ENCODE measurements around the gene NRXN3.

The NRXN3 gene

DNA sequence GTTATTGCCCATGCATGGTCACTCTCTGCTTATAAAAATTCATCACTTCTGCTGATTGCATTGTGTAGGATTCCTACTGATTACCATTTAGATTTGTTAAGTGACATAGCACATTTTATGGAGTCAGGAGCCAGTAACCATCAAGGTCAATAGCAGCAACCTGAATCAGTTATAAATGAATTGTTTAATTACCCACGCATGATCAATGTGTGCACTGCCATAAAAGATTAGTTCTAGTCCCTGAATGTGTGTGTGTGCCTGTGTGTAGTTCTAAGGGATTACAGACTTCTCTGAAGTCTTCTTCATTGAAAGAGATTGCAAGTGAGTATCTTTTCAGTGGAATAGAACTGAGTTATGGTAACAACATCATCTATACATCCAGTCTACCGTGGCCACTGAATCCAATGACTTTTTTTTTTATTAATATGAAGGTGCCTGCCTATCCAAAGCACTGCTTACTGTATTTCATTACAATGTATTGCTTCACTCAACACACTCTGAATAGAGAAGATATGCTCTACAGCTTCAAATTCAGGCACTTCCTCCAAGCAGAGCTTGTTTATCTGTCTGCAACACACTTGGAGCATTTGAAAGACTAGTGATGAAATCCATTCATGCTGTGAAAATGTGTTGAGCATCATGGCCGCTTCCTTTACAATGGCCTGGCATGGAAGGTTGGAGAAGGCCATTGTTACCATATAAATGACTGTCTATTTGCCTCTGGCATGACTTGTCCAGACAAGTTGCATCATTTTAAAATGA, 1659.4 kb downstream of the NRXN3 start:
- ChIA-PET POLR2A (no interaction called here), CTCF (no interaction called here)
- Histone ChIP-seq H3K4me1 (ENCODE audit: control insufficient read depth, insufficient read depth, low read length) (no peaks in the 10 kb centered on the region), H3K4me3 (ENCODE audit: low read depth, low read length) (no peak overlapping the region), H3K9me3 (ENCODE audit: control insufficient read depth, insufficient read depth, low read depth, low read length) (no peaks in the 10 kb centered on the region), H3K27ac (ENCODE audit: extremely low read depth, low read depth, low read length) (no peak overlapping the region), H3K36me3 (ENCODE audit: control insufficient read depth in 2 of 2, insufficient read depth in 1 of 2, low read length in 2 of 2) (no peaks in the 10 kb centered on the region)
- TF ChIP-seq ZNF610 (tag by site-specific recombination; IDR thresholded peaks at IDR 0.05; ENCODE audit: borderline replicate concordance) (no peak), ZNF146 (tag by site-specific recombination; IDR thresholded peaks at IDR 0.05) (no peak), YY2 (tag by site-specific recombination; IDR thresholded peaks at IDR 0.05) (no peak), ZNF335 (tag by site-specific recombination; conservative IDR thresholded peaks at IDR 0.05) (no peak)

DNA sequence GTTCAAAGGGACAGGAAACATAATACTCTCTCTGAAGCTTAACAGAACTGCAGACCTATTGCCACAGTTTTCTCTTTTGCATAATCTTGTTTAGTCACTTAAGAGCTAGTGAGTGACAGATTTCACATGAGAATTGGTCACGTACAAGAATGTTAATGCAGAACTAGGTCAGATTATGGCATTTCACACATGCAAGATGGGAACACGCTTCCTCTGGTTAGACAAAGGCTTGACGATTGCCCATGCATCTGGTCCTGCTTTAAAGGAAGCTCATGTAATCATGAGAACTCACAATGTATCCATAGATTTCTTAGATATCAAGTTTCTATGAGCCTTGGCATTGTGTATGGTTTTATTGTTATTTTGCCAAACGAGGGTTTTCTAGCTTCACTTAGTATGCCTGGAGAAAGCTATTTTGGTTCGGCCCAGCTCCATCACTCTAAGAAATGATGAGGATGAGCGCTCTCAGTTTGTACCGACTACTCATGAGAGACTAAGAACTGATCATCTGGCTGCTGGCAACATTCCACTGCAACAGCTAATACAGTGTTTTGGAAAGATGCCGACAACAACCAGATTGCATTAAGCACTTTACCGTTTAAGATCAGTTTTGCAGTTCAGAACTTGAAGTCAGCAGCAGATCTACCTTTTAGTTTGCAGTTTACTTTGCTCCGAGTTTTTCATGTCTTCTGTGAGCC, 1661.2 kb downstream of the NRXN3 start:
- H3K27ac ChIP-seq (ENCODE audit: extremely low read depth, low read depth, low read length) = no peak overlapping the region
- H3K36me3 ChIP-seq (ENCODE audit: control insufficient read depth in 2 of 2, insufficient read depth in 1 of 2, low read length in 2 of 2) = no peaks in the 10 kb centered on the region
- no peak overlapping the region for H3K4me3 ChIP-seq (ENCODE audit: low read depth, low read length)
- CTCF ChIA-PET = no interaction called here
- TF ChIP-seq ZNF677 (tag by site-specific recombination; IDR thresholded peaks at IDR 0.05) = no peak
- no peak for TF ChIP-seq ZNF10 (tag by site-specific recombination; IDR thresholded peaks at IDR 0.05)
- TF ChIP-seq ZNF23 (tag by site-specific recombination; IDR thresholded peaks at IDR 0.05; ENCODE audit: borderline replicate concordance) = no peak
- TF ChIP-seq GLI2 (tag by site-specific recombination; IDR thresholded peaks at IDR 0.05; ENCODE audit: borderline replicate concordance, low read depth) = no peak
- TF ChIP-seq GLIS2 (tag by site-specific recombination; IDR thresholded peaks at IDR 0.05) = no peak
- TF ChIP-seq ZFP41 (tag by site-specific recombination; IDR thresholded peaks at IDR 0.05; ENCODE audit: borderline replicate concordance) = no peak
- no peak for TF ChIP-seq ZNF354C (tag by site-specific recombination; IDR thresholded peaks at IDR 0.05; ENCODE audit: borderline replicate concordance, low read depth)
- H3K9me3 ChIP-seq (ENCODE audit: control insufficient read depth, insufficient read depth, low read depth, low read length) = no peaks in the 10 kb centered on the region
- POLR2A ChIA-PET = no interaction called here
- no peaks in the 10 kb centered on the region for H3K4me1 ChIP-seq (ENCODE audit: control insufficient read depth, insufficient read depth, low read length)

DNA sequence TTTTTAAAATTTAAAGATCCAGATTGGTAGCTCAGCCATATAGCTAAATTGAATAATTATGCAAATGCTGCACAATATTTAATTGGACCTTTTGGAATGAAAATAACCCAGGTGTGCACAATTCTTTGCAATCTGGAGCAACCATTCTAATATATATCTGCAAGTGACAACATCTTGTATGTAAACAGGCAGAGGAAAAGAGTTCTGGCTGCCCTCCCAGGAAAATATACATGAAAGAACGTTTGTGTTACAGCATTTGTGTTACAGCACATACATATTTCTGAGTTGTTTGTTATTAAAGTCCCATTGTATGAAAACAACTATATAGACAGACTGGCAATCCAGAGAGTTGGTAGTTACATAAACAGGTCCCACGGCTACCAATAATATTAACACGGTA, 1663.6 kb downstream of the NRXN3 start:
- ChIA-PET CTCF (no interaction called here), POLR2A (no interaction called here)
- Histone ChIP-seq H3K27ac (ENCODE audit: extremely low read depth, low read depth, low read length) (no peak overlapping the region), H3K9me3 (ENCODE audit: control insufficient read depth, insufficient read depth, low read depth, low read length) (no peaks in the 10 kb centered on the region), H3K4me3 (ENCODE audit: low read depth, low read length) (no peak overlapping the region), H3K36me3 (ENCODE audit: control insufficient read depth in 2 of 2, insufficient read depth in 1 of 2, low read length in 2 of 2) (no peaks in the 10 kb centered on the region), H3K4me1 (ENCODE audit: control insufficient read depth, insufficient read depth, low read length) (no peaks in the 10 kb centered on the region)
- TF ChIP-seq, protein P1, sequence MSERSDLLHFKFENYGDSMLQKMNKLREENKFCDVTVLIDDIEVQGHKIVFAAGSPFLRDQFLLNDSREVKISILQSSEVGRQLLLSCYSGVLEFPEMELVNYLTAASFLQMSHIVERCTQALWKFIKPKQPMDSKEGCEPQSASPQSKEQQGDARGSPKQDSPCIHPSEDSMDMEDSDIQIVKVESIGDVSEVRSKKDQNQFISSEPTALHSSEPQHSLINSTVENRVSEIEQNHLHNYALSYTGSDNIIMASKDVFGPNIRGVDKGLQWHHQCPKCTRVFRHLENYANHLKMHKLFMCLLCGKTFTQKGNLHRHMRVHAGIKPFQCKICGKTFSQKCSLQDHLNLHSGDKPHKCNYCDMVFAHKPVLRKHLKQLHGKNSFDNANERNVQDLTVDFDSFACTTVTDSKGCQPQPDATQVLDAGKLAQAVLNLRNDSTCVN (tag by site-specific recombination; optimal IDR thresholded peaks at IDR 0.05) = no peak
- TF ChIP-seq ZNF221 (tag by site-specific recombination; IDR thresholded peaks at IDR 0.05; ENCODE audit: borderline replicate concordance) (no peak), TCF7L2 (IDR thresholded peaks at IDR 0.05; ENCODE audit: borderline replicate concordance, low read depth, low read length) (no peak), ZNF239 (tag by site-specific recombination; IDR thresholded peaks at IDR 0.05) (no peak)

DNA sequence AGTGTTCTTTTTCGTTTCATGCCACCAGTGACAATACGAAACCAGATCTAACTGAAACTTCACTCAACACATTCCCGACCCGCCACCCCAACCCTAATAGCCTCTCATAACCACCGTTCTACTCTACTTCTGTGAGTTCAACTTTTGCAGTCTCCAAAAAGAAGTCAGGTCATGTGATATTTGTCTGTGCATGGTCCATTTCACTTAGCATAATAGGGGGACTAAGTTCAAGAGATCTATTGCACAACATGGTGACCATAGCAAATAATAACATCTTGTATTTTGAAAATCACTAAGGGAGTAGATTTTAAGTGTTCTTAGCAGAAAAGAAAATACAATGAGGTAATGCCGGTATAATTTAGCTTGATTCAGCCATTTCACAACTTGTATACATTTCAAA, 1664.7 kb downstream of the NRXN3 start:
- Histone ChIP-seq H3K9me3 (ENCODE audit: control insufficient read depth, insufficient read depth, low read depth, low read length) (no peaks in the 10 kb centered on the region), H3K4me3 (ENCODE audit: low read depth, low read length) (no peak overlapping the region), H3K27ac (ENCODE audit: extremely low read depth, low read depth, low read length) (no peak overlapping the region), H3K4me1 (ENCODE audit: control insufficient read depth, insufficient read depth, low read length) (no peaks in the 10 kb centered on the region), H3K36me3 (ENCODE audit: control insufficient read depth in 2 of 2, insufficient read depth in 1 of 2, low read length in 2 of 2) (no peaks in the 10 kb centered on the region)
- ChIA-PET POLR2A (no interaction called here), CTCF (no interaction called here)
- TF ChIP-seq, protein P2, sequence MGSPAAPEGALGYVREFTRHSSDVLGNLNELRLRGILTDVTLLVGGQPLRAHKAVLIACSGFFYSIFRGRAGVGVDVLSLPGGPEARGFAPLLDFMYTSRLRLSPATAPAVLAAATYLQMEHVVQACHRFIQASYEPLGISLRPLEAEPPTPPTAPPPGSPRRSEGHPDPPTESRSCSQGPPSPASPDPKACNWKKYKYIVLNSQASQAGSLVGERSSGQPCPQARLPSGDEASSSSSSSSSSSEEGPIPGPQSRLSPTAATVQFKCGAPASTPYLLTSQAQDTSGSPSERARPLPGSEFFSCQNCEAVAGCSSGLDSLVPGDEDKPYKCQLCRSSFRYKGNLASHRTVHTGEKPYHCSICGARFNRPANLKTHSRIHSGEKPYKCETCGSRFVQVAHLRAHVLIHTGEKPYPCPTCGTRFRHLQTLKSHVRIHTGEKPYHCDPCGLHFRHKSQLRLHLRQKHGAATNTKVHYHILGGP (tag by site-specific recombination; IDR thresholded peaks at IDR 0.05) = no peak
- TF ChIP-seq ZNF660 (tag by site-specific recombination; IDR thresholded peaks at IDR 0.05) (no peak), ZNF121 (tag by site-specific recombination; IDR thresholded peaks at IDR 0.05) (no peak), ZNF404 (tag by site-specific recombination; IDR thresholded peaks at IDR 0.05) (no peak), ZNF248 (tag by site-specific recombination; IDR thresholded peaks at IDR 0.05) (no peak), ZNF658 (tag by site-specific recombination; IDR thresholded peaks at IDR 0.05) (no peak), ZNF157 (tag by site-specific recombination; IDR thresholded peaks at IDR 0.05) (no peak), GLI2 (tag by site-specific recombination; IDR thresholded peaks at IDR 0.05; ENCODE audit: borderline replicate concordance, low read depth) (no peak), ZNF133 (tag by site-specific recombination; IDR thresholded peaks at IDR 0.05) (no peak), ZNF621 (tag by site-specific recombination; IDR thresholded peaks at IDR 0.05) (no peak)
